Measurements from ENCODE around the gene UNC13A. TPM values are rescaled to one million over a fixed set of nuclear protein-coding genes. Genes with fewer than 3 reads are reported as not detected.

UNC13A gene
- total RNA-seq, 1 experiment from 2014 or later: 22.2 TPM

GRCh38 chr19:17557466-17557865, 130.7 kb downstream of the UNC13A start:
- Histone ChIP-seq H3K27ac (ENCODE audit: insufficient read length, low read depth, low read length) (no peak overlapping the region), H4K20me1 (ENCODE audit: control insufficient read depth, insufficient read depth, insufficient read length) (peaks cover 3% of the 10 kb centered on the region), H3K14ac (ENCODE audit: insufficient read depth, low read length) (no peak overlapping the region), H3K79me2 (ENCODE audit: insufficient read depth, low read length) (no peaks in the 10 kb centered on the region), H3K9ac (ENCODE audit: extremely low read depth, insufficient read length, low read length) (no peak overlapping the region), H3K4me1 (ENCODE audit: insufficient read depth, low read length) (no peaks in the 10 kb centered on the region; the same call in 1 of the 2 replicates), H4K5ac (ENCODE audit: insufficient read length, low read depth, low read length) (no peak overlapping the region), H2BK120ac (ENCODE audit: low read depth, low read length, poor library complexity, severe bottlenecking) (no peak overlapping the region), H3T11ph (ENCODE audit: low read length) (no peak overlapping the region), H4K91ac (ENCODE audit: insufficient read length, low read depth, low read length) (no peak overlapping the region), H2BK5ac (ENCODE audit: insufficient read length, low read length) (no peak overlapping the region), H2BK12ac (ENCODE audit: insufficient read length, low read depth, low read length) (no peak overlapping the region), H3K9me3 (ENCODE audit: control insufficient read depth, low read depth, low read length) (no peaks in the 10 kb centered on the region), H2BK20ac (ENCODE audit: low read depth, low read length, poor library complexity, severe bottlenecking) (no peak overlapping the region), H3K18ac (ENCODE audit: insufficient read length, low read depth, low read length) (no peak overlapping the region), H4K8ac (replicated peaks; ENCODE audit: insufficient read length, low read depth, low read length) (no peak overlapping the region), H3K23me2 (ENCODE audit: insufficient read length, low read depth, low read length, poor library complexity, severe bottlenecking) (peaks cover 8% of the 10 kb centered on the region), H3K27me3 (ENCODE audit: insufficient read depth, low read length) (no peaks in the 10 kb centered on the region), H2AK5ac (ENCODE audit: insufficient read length, low read length) (no peak overlapping the region), H3K4ac (ENCODE audit: low read depth, low read length) (no peak overlapping the region), H2AFZ (ENCODE audit: low read length) (no peak overlapping the region), H3K56ac (ENCODE audit: insufficient read length, low read depth, low read length) (no peak overlapping the region), H3K4me2 (ENCODE audit: insufficient read depth, insufficient read length, low read length) (no peak overlapping the region), H2BK15ac (ENCODE audit: low read depth, low read length) (no peak overlapping the region), H3K23ac (ENCODE audit: insufficient read length, low read depth, low read length) (no peak overlapping the region), H3K79me1 (ENCODE audit: insufficient read depth, low read depth, low read length, poor library complexity, severe bottlenecking) (no peaks in the 10 kb centered on the region)
- WGBS (ENCODE audit: extremely low coverage, insufficient read length, low lambda C conversion rate): no CpG with 5 or more reads among the region's 9 CpGs
- TF ChIP-seq CTCF (conservative IDR thresholded peaks at IDR 0.05): no peak
- no peaks in the 10 kb centered on the region for H3K9me3 Mint-ChIP-seq
- peaks cover 6% of the 10 kb centered on the region for H3K27me3 Mint-ChIP-seq (ENCODE audit: low read depth)
- no peak overlapping the region for H3K27ac Mint-ChIP-seq
- H3K4me3 Mint-ChIP-seq: no peak overlapping the region
- H3K36me3 Mint-ChIP-seq (ENCODE audit: insufficient read depth in 1 of 3, low read depth in 3 of 3): peaks cover 11 to 27% (median 23%) of the 10 kb centered on the region in 3 experiments; a peak in 6 of 7 replicates
- peaks cover 12 to 14% of the 10 kb centered on the region in 2 experiments for H3K4me1 Mint-ChIP-seq
- DNase-seq: no peak

All from H9 (cell line).